H1 (cell line): ENCODE results near the gene ELOVL5. TPM values are rescaled to one million over a fixed set of nuclear protein-coding genes. Genes with fewer than 3 reads are reported as not detected.

Experiments
- CTCF ChIA-PET: fragments of 300-600 bp; sonication (Branson Sonifier 250); formaldehyde crosslinking; loops from one replicate; lab custom pipeline; 2021; ENCODE audit not compliant: partially characterized antibody; lab: Charles Lee
- POLR2A ChIA-PET: fragments of 300-600 bp; sonication (Branson Sonifier 250); formaldehyde crosslinking; loops from one replicate; lab custom pipeline; 2021; ENCODE audit warnings: inconsistent platforms; ENCODE audit not compliant: partially characterized antibody; lab: Charles Lee
- DNase-seq, 2 experiments: peaks; one replicate each; pipeline versions ENCODE4 v3.0.0 to v3.0.0-alpha.2; 2010 to 2022; ENCODE audit warnings: low spot score in 2 of 2, low read depth in 1 of 2, mixed read lengths in 1 of 2
- FAIRE-seq: peaks from 2 replicates; lab custom pipeline; 2011; peaks lifted over from hg19 to GRCh38; lab: Jason Lieb, UNC
- H2AFZ ChIP-seq: 2 replicates; pipeline ENCODE4 v1.8.1; 2012; ENCODE audit warnings: low read length, inconsistent platforms
- H2AK5ac ChIP-seq: 2 replicates; pipeline ENCODE4 v1.6.1; 2013; ENCODE audit warnings: low read depth, low read length
- H2BK120ac ChIP-seq: replicated peaks from 2 replicates; pipeline ENCODE3; 2013; ENCODE audit warnings: low read depth, low read length, inconsistent platforms
- H2BK12ac ChIP-seq: 2 replicates; pipeline ENCODE4 v1.6.1; 2013; ENCODE audit warnings: low read depth, low read length
- H2BK15ac ChIP-seq: 2 replicates; pipeline ENCODE4 v1.6.1; 2013; ENCODE audit warnings: low read length
- H2BK20ac ChIP-seq: 2 replicates; pipeline ENCODE4 v1.6.1; 2013; ENCODE audit warnings: low read length
- H2BK5ac ChIP-seq: 2 replicates; pipeline ENCODE4 v1.6.1; 2013; ENCODE audit warnings: low read depth, low read length
- H3K14ac ChIP-seq: 2 replicates; pipeline ENCODE4 v1.6.1; 2013; ENCODE audit warnings: inconsistent platforms; ENCODE audit not compliant: insufficient read length
- H3K18ac ChIP-seq: 2 replicates; pipeline ENCODE4 v1.6.1; 2013; ENCODE audit warnings: low read length; ENCODE audit errors: extremely low read depth
- H3K23ac ChIP-seq: 2 replicates; pipeline ENCODE4 v1.6.1; 2013; ENCODE audit warnings: inconsistent platforms; ENCODE audit not compliant: insufficient read length
- H3K23me2 ChIP-seq: 2 replicates; pipeline ENCODE4 v1.6.1; 2013; ENCODE audit warnings: low read depth, low read length
- H3K27ac ChIP-seq: 2 replicates; pipeline ENCODE4 v1.6.1; 2011; ENCODE audit warnings: low read depth, low read length, inconsistent platforms
- H3K27me3 ChIP-seq, 4 experiments: replicated peaks in 1 of 4; 1 replicate in 1 of 4; 2 replicates in 3 of 4; pipeline versions ENCODE4 v1.6.1 to v1.8.1; 2011 to 2013; ENCODE audit warnings: low read length in 3 of 4, mild to moderate bottlenecking in 3 of 4, inconsistent platforms in 2 of 4, mixed read lengths in 2 of 4, moderate library complexity in 1 of 4; ENCODE audit not compliant: control insufficient read depth in 3 of 4, insufficient read depth in 3 of 4; ENCODE audit errors: extremely low read depth in 1 of 4
- H3K36me3 ChIP-seq, 4 experiments: 2 replicates each; pipeline versions ENCODE4 v1.6.1 to v1.8.1; 2011 to 2013; ENCODE audit warnings: mild to moderate bottlenecking in 4 of 4, low read length in 3 of 4, moderate library complexity in 2 of 4, control low read depth in 1 of 4, inconsistent platforms in 1 of 4; ENCODE audit not compliant: insufficient read depth in 4 of 4, control insufficient read depth in 2 of 4
- H3K4ac ChIP-seq: replicated peaks from 2 replicates; pipeline ENCODE3; 2013; ENCODE audit warnings: low read length, low read depth, mixed read lengths, inconsistent platforms; ENCODE audit not compliant: insufficient read length
- H3K4me1 ChIP-seq, 4 experiments: replicated peaks in 1 of 4; 1 replicate in 1 of 4; 2 replicates in 3 of 4; pipeline versions ENCODE4 v1.6.1 to v1.8.1; 2011 to 2013; ENCODE audit warnings: low read length in 3 of 4, inconsistent platforms in 2 of 4, mixed read lengths in 1 of 4; ENCODE audit not compliant: insufficient read depth in 4 of 4, control insufficient read depth in 3 of 4
- H3K4me2 ChIP-seq, 2 experiments: 2 replicates each; pipeline versions ENCODE4 v1.6.1 to v1.8.1; 2011 to 2013; ENCODE audit warnings: low read depth in 2 of 2, low read length in 2 of 2, control low read depth in 1 of 2, inconsistent platforms in 1 of 2, mild to moderate bottlenecking in 1 of 2; ENCODE audit not compliant: insufficient read depth in 1 of 2
- H3K4me3 ChIP-seq, 4 experiments: fragments of 200-600, 300-600 bp in 1 of 4; sonication (generic), shearing (Covaris generic), sonication (Bioruptor Twin) in 1 of 4; 2 replicates each; pipeline versions ENCODE4 v1.5.1 to v1.8.1; 2011 to 2016; ENCODE audit warnings: low read length in 4 of 4, low read depth in 3 of 4, control low read depth in 2 of 4, inconsistent platforms in 2 of 4, mild to moderate bottlenecking in 2 of 4, mixed read lengths in 1 of 4, moderate library complexity in 1 of 4; ENCODE audit not compliant: insufficient read depth in 2 of 4; ENCODE audit errors: extremely low read depth in 1 of 4
- H3K56ac ChIP-seq: replicated peaks from 2 replicates; pipeline ENCODE3; 2013; ENCODE audit warnings: low read depth, mild to moderate bottlenecking, mixed read lengths, low read length, inconsistent platforms; ENCODE audit not compliant: insufficient read length
- H3K79me1 ChIP-seq: 2 replicates; pipeline ENCODE4 v1.6.1; 2013; ENCODE audit warnings: low read depth, low read length, control low read depth
- H3K79me2 ChIP-seq, 2 experiments: 2 replicates each; pipeline versions ENCODE4 v1.6.1 to v1.8.1; 2012 to 2013; ENCODE audit warnings: low read length in 2 of 2, mild to moderate bottlenecking in 2 of 2, inconsistent platforms in 1 of 2; ENCODE audit not compliant: insufficient read depth in 2 of 2, control insufficient read depth in 1 of 2
- H3K9ac ChIP-seq, 4 experiments: replicated peaks in 1 of 4; 1 replicate in 1 of 4; 2 replicates in 3 of 4; pipeline versions ENCODE4 v1.6.1 to v1.8.1; 2011 to 2013; ENCODE audit warnings: low read depth in 3 of 4, low read length in 3 of 4, control low read depth in 2 of 4, mild to moderate bottlenecking in 2 of 4, moderate library complexity in 2 of 4, inconsistent platforms in 1 of 4; ENCODE audit errors: extremely low read depth in 1 of 4
- H3K9me3 ChIP-seq, 2 experiments: 2 replicates each; pipeline versions ENCODE4 v1.6.1 to v1.8.1; 2012 to 2013; ENCODE audit warnings: mild to moderate bottlenecking in 2 of 2, moderate library complexity in 2 of 2, control low read depth in 1 of 2, inconsistent platforms in 1 of 2, low read depth in 1 of 2, low read length in 1 of 2, mixed read lengths in 1 of 2; ENCODE audit not compliant: insufficient read depth in 2 of 2
- H4K20me1 ChIP-seq, 2 experiments: replicated peaks in 1 of 2; 2 replicates each; pipeline versions ENCODE3 to v1.8.1; 2011 to 2013; ENCODE audit warnings: inconsistent platforms in 2 of 2, low read length in 2 of 2, mild to moderate bottlenecking in 1 of 2; ENCODE audit not compliant: insufficient read depth in 2 of 2, control insufficient read depth in 1 of 2
- H4K5ac ChIP-seq: 2 replicates; pipeline ENCODE4 v1.6.1; 2013; ENCODE audit warnings: low read length, low read depth, mixed read lengths, inconsistent platforms; ENCODE audit not compliant: insufficient read length
- H4K8ac ChIP-seq: 2 replicates; pipeline ENCODE4 v1.8.0; 2013; ENCODE audit warnings: mild to moderate bottlenecking, moderate library complexity, low read length, inconsistent platforms; ENCODE audit not compliant: insufficient read depth; ENCODE audit errors: extremely low read depth
- H4K91ac ChIP-seq: replicated peaks from 2 replicates; pipeline ENCODE3; 2013; ENCODE audit warnings: low read length, mixed read lengths, inconsistent platforms; ENCODE audit not compliant: insufficient read length
- CBX5 ChIP-seq: fragments of 300-800, 300-1000 bp; sonication (generic); IDR thresholded peaks from 2 replicates; pipeline ENCODE4 v1.7.1; 2016; ENCODE audit warnings: antibody characterized with exemption, low read length, low read depth
- MAFK ChIP-seq: IDR thresholded peaks from 2 replicates; pipeline ENCODE4 v1.6.1; 2012; ENCODE audit warnings: low read depth, mild to moderate bottlenecking, improper control_type of control experiment, low read length
- NRF1 ChIP-seq: IDR thresholded peaks from 2 replicates; pipeline ENCODE4 v1.6.1; 2011; ENCODE audit warnings: mild to moderate bottlenecking, low read depth, low read length, improper control_type of control experiment
- RBBP5 ChIP-seq: IDR thresholded peaks from 2 replicates; pipeline ENCODE4 v1.7.1; 2012; ENCODE audit warnings: low read depth, mild to moderate bottlenecking, inconsistent platforms, low read length, moderate library complexity, borderline replicate concordance
- SIRT6 ChIP-seq: IDR thresholded peaks from one replicate; pipeline ENCODE4 v1.7.1; 2012; ENCODE audit warnings: low read length, inconsistent platforms
- SIX5 ChIP-seq: IDR thresholded peaks from 2 replicates; pipeline ENCODE4 v1.6.1; 2011; ENCODE audit warnings: mild to moderate bottlenecking, low read depth, low read length
- WGBS, 2 experiments: shearing (Covaris generic) in 1 of 2; methylation state at CpG; one replicate each; pipeline versions ENCODE4 v1.1.6 to v1.1.7; 2013 to 2015; ENCODE audit warnings: low lambda C conversion rate in 2 of 2, mixed read lengths in 2 of 2, inconsistent platforms in 1 of 2, low coverage in 1 of 2, missing lambda C conversion rate in 1 of 2; ENCODE audit not compliant: insufficient replicate concordance in 2 of 2, insufficient coverage in 1 of 2, insufficient read length in 1 of 2; ENCODE audit errors: extremely low coverage in 1 of 2, missing lambda C conversion rate in 1 of 2; 5-methylcytosine and 5-hydroxymethylcytosine counted together
- polyA plus RNA-seq, 7 experiments: library from polyadenylated mRNA; depleted of rRNA in 3 of 7; stranded (reverse) in 5 of 7; unstranded in 2 of 7; fragments of >200 nt in 5 of 7; fragments of 200-250 nt in 2 of 7; gene quantifications; 1 replicate in 5 of 7; 2 replicates in 1 of 7; 4 replicates in 1 of 7; pipeline versions ENCODE4 v1.2.1 to v1.2.3, GENCODE V29; 2011 to 2013; ENCODE audit warnings: missing spikeins in 2 of 7, mixed read lengths in 2 of 7
- total RNA-seq: library from RNA; stranded (reverse); fragmentation: NEBNext Ultra II Directional; extraction: Animal tissue kit (Norgen Biotek cat#: 25700); gene quantifications from 2 replicates; pipeline ENCODE4 v1.2.1, GENCODE V29; 2021

Gene ELOVL5
- total and polyA plus RNA-seq, 2 of the 8 experiments (the other 6 are each of a cell fraction or from before 2014, with no cell fraction given), result 113 to 156 TPM

DNA sequence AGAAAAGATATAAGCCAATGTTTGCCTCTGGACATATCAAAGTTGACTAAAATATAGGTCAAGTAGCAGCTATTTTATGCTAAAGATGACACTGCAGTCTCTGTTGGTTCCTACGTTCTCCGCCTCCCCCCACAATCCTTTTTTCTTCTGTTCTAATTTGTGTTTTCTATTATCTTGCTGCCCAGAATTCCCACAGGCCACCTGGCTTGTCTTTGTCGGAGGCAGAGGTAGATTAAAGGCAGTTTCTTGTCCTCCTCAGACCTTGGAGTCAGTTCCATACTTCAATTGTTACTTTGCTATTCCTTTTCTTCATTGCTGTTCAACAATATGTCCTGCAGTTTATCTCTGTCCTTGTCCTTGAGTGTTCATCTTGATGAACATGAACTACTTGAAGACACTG, 3.6 kb upstream of the ELOVL5 start:
- FAIRE-seq, result no peak
- H3K36me3 ChIP-seq, result no peaks in the 10 kb centered on the region

More for the DNA sequence above, 3.6 kb upstream of the ELOVL5 start:
- no peak overlapping the region for H3K27ac ChIP-seq
- peak overlapping the region; percentile 33; the same call in 1 of the 2 replicates for H2AK5ac ChIP-seq
- no peak for TF ChIP-seq RBBP5
- TF ChIP-seq MAFK, result no peak
- TF ChIP-seq NRF1, result no peak
- TF ChIP-seq CBX5, result no peak
- TF ChIP-seq SIX5, result no peak
- TF ChIP-seq SIRT6, result no peak
- TF ChIP-seq, all 59 proteins: peak for 0
- ChIA-PET CTCF (interaction anchor here (0.7 kb wide), 1 partner anchor 72 kb away, joined by 3 read pairs; no protein-coding TSS in a partner anchor), POLR2A (interaction anchor here (0.6 kb wide), 1 partner anchor 227 kb away, joined by 3 read pairs; no protein-coding TSS in a partner anchor)
- no peak overlapping the region for H4K91ac ChIP-seq
- H3K23me2 ChIP-seq, result peaks cover 3% of the 10 kb centered on the region; the same call in 1 of the 2 replicates
- no peak overlapping the region for H2BK15ac ChIP-seq
- no peak overlapping the region for H4K8ac ChIP-seq
- no peak overlapping the region for H3K23ac ChIP-seq
- H3K4me1 ChIP-seq, result no peaks in the 10 kb centered on the region
- no peak overlapping the region for H3K4me2 ChIP-seq
- H2BK5ac ChIP-seq, result no peak overlapping the region
- H2BK20ac ChIP-seq, result no peak overlapping the region
- H2BK120ac ChIP-seq, result no peak overlapping the region
- peaks cover 4 to 6% of the 10 kb centered on the region in 2 experiments for H3K79me2 ChIP-seq
- H4K20me1 ChIP-seq, result peaks cover 3 to 4% of the 10 kb centered on the region in 2 experiments
- no peak for DNase-seq
- H3K9ac ChIP-seq, result no peak overlapping the region
- 88% methylated on average over 3 of the region's 3 CpGs; no CpG with 5 or more reads in 1 of the 2 experiments for WGBS, 2 experiments
- H4K5ac ChIP-seq, result no peak overlapping the region
- H3K18ac ChIP-seq, result no peak overlapping the region
- peaks cover 0 to 11% (median 7%) of the 10 kb centered on the region in 4 experiments; a peak in 4 of 7 replicates for H3K27me3 ChIP-seq
- no peaks in the 10 kb centered on the region for H3K79me1 ChIP-seq
- no peak overlapping the region for H2BK12ac ChIP-seq
- no peak overlapping the region for H3K4ac ChIP-seq
- no peak overlapping the region for H3K56ac ChIP-seq
- H3K14ac ChIP-seq, result no peak overlapping the region
- no peak overlapping the region for H3K4me3 ChIP-seq
- H2AFZ ChIP-seq, result no peak overlapping the region
- no peaks in the 10 kb centered on the region for H3K9me3 ChIP-seq
